Measurements from ENCODE around the gene CCDC149.

DNA sequence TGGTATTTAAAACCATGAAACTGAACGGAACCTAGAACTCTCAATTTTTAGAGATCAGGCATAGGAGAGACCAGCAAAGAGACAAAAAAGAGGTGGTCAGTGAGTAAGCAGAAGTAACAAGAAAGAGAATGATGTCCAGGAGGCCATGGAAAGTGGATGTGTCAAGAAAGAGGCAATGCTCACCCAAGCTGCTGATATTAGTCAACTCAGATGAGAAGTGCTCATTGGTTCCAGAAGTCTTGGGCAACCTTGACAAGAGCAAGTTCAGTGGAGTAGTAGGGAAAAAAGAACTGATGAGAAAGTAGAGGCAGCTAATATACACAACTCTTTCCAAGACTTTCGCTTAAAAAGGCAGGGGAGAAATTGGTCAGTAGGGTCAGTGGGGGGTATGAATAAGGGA lies 23.0 kb upstream of the CCDC149 start:
- TF ChIP-seq POLR2AphosphoS5 (IDR thresholded peaks at IDR 0.05) = no peak
- TF ChIP-seq, protein P1, sequence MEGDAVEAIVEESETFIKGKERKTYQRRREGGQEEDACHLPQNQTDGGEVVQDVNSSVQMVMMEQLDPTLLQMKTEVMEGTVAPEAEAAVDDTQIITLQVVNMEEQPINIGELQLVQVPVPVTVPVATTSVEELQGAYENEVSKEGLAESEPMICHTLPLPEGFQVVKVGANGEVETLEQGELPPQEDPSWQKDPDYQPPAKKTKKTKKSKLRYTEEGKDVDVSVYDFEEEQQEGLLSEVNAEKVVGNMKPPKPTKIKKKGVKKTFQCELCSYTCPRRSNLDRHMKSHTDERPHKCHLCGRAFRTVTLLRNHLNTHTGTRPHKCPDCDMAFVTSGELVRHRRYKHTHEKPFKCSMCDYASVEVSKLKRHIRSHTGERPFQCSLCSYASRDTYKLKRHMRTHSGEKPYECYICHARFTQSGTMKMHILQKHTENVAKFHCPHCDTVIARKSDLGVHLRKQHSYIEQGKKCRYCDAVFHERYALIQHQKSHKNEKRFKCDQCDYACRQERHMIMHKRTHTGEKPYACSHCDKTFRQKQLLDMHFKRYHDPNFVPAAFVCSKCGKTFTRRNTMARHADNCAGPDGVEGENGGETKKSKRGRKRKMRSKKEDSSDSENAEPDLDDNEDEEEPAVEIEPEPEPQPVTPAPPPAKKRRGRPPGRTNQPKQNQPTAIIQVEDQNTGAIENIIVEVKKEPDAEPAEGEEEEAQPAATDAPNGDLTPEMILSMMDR (IDR thresholded peaks at IDR 0.05) = no peak

Data from gastroesophageal sphincter (tissue), 3 donors.